Putamen (tissue), 1 donor: ENCODE results near the gene B3GAT1.

Experiments
- DNase-seq: peaks from one replicate; pipeline ENCODE4 v3.0.0-alpha.2; 2016; ENCODE audit warnings: low spot score

Gene B3GAT1

GRCh38 chr11:134441281-134441680, 29.2 kb upstream of the B3GAT1 start:
- DNase-seq, result no peak

- DNase-seq, result no peak
Measured at GRCh38 chr11:134440851-134441250, 28.8 kb upstream of the B3GAT1 start.

- no peak for DNase-seq
Measured at GRCh38 chr11:134438542-134439537, 26.8 kb upstream of the B3GAT1 start.

- DNase-seq, result no peak
Measured at GRCh38 chr11:134437821-134438220, 25.8 kb upstream of the B3GAT1 start.

- DNase-seq, result no peak
Measured at GRCh38 chr11:134436781-134437180, 24.7 kb upstream of the B3GAT1 start.

- DNase-seq, result no peak
Measured at GRCh38 chr11:134433806-134434205, 21.8 kb upstream of the B3GAT1 start.

- DNase-seq, result no peak
Measured at GRCh38 chr11:134433251-134433650, 21.2 kb upstream of the B3GAT1 start.

- DNase-seq, result no peak
Measured at GRCh38 chr11:134432776-134433175, 20.7 kb upstream of the B3GAT1 start.

- no peak for DNase-seq
Measured at GRCh38 chr11:134429106-134429505, 17.1 kb upstream of the B3GAT1 start.

GRCh38 chr11:134425816-134426536, 13.9 kb upstream of the B3GAT1 start:
- DNase-seq, result no peak

GRCh38 chr11:134425413-134425812, 13.4 kb upstream of the B3GAT1 start:
- DNase-seq, result no peak

- no peak for DNase-seq
Measured at GRCh38 chr11:134423106-134423505, 11.1 kb upstream of the B3GAT1 start.

- DNase-seq, result no peak
Measured at GRCh38 chr11:134417871-134418840, 6.1 kb upstream of the B3GAT1 start.

- no peak for DNase-seq
Measured at GRCh38 chr11:134416726-134417125, 4.7 kb upstream of the B3GAT1 start.

GRCh38 chr11:134414766-134415765, 3.0 kb upstream of the B3GAT1 start:
- peak; percentile 63 for DNase-seq

GRCh38 chr11:134413826-134414731, 2.0 kb upstream of the B3GAT1 start:
- DNase-seq, result no peak

GRCh38 chr11:134413043-134413825, 1.2 kb upstream of the B3GAT1 start:
- DNase-seq, result no peak

- DNase-seq, result no peak
Measured at GRCh38 chr11:134410766-134411165, 1.3 kb downstream of the B3GAT1 start.
